Embryonic facial prominence (tissue), 1 donor: ENCODE measurements around the gene KIF18A.
"Not testable (repeated sequence)": the region's sequence is repeated elsewhere in the genome, so short reads cannot be mapped to it uniquely, and the experiment has no call there.

ENCODE experiments used
- DNase-seq: peaks from one replicate; pipeline ENCODE4 v3.0.0-alpha.2; 2016; ENCODE audit errors: extremely low spot score

KIF18A gene

DNA sequence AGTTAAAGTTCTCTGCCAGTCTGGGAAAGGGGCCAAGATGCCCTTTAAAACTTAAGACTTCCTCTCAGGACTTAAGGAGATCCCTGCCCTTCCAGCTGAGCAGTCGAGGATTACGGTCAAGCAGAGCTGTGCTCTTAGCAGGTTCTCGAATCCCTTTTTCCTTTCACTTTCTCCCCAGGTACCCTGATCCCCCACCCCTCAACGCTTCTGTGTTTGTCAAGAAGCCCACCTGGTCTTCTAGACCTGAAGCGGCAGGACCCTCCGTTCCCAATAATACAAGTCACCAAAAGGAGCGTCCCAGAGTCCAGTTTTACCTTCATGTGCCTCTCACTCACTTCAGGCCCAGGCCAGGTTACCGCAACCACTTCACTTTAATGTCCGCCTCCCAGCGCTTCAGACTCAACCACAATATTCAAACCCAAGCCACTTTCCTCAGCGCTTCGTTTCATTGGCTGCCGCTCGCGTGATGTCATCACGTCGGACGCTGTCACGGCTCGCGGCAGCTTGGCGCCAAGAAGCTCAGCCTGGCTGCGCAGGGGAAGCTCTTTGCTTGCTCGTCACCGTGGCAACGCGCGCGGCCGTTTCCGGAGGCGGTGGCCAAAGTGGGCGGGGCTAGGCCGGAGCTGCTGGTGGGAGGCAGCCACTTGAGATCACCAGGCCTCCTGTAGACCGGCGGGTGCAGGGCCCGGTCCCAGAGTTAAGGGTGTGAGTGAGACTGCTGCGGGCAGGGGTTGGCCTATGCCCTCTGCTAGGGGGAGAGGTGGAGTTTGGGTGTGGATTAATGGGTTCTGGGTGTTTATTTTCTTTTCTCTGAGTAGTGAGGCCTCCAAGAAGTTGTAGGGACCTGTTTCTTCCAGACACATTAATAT lies at the start of gene KIF18A, which contains the start of gene METTL15:
Gene KIF18A (minus strand): TSS at position 407 of the 869 bp plus-strand sequence. CDS start 10,209 bp downstream, outside the sequence.
Gene METTL15 (plus strand): TSS at position 639 of the 869 bp plus-strand sequence. CDS start 4,947 bp downstream, outside the sequence.
- DNase-seq = peak; percentile 93

GRCh38 chr11:28153586-28153985 lies 45.6 kb upstream of the KIF18A start:
- DNase-seq = no peak

- no peak for DNase-seq
Measured at GRCh38 chr11:28152743-28153142, 44.8 kb upstream of the KIF18A start.

- DNase-seq = no peak
Measured at GRCh38 chr11:28146123-28146751, 38.3 kb upstream of the KIF18A start.

GRCh38 chr11:28144808-28145207 lies 36.9 kb upstream of the KIF18A start:
- DNase-seq = no peak

DNA sequence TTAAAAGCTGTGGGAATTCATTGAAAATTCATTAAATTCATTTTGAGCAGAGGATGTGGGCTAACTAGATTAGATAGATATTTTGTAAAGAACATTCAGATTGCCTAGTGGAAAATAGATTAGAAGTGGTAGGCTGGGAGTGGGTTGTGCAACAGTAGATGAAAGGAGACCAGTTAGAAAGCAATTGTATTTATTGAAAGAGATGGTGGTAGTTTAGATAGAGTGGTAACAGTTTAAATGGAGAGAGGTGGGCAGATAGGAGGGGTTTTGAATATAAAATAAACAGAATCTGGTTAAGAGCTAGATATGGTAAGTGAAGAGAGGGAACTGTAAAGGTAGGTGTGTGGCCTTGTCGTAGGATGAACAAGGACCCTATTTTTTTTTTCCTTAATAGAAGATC lies 34.8 kb upstream of the KIF18A start:
- no peak for DNase-seq

- DNase-seq = no peak
Measured at GRCh38 chr11:28140689-28141455, 32.9 kb upstream of the KIF18A start.

DNA sequence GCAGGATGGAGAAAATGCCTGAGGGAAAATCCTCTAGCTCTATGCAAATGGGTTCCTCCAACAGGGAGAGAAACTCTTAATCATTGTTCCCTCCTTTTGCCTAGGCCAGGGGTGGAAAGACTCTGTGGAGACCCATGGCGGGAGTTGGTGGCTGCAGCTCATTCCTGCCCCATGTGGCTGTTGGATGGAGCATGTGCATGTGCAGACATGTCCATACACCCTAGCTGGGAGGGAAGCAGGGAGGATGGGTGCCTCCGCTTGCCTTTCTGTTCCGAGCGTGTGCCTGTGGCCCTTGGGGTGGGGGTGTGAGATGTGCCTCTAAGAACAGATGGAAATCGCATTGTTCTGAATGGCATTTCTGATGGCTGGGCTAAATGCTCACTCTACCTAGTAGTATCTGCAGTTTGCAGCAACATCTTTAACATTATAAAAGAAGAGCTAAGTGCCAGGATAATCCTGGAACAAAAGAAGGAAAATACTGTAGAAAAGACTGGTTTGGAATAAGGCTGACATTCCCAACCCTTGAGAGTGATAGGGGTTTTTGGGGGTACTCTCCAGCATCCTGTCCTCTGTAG lies 32.0 kb upstream of the KIF18A start:
- no peak for DNase-seq

DNA sequence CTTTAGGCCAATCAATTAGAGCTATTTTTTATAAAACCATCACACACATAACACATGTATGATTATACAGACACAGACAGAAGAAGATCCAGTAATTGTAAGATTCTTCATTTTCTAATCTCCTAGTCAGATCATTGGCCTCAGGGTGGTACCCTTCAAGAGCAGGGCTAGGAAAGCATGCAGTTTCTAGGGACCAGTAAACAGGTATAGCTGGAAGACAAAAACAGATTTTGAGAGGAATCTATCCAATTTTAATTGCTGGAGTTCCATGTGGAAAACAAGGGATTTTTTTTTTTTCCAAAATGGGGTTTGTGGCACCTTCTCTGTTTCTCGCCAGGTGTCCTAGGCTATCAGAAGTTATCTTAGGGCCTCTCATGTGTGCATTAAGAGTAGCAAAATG lies 29.9 kb upstream of the KIF18A start:
- no peak for DNase-seq

DNA sequence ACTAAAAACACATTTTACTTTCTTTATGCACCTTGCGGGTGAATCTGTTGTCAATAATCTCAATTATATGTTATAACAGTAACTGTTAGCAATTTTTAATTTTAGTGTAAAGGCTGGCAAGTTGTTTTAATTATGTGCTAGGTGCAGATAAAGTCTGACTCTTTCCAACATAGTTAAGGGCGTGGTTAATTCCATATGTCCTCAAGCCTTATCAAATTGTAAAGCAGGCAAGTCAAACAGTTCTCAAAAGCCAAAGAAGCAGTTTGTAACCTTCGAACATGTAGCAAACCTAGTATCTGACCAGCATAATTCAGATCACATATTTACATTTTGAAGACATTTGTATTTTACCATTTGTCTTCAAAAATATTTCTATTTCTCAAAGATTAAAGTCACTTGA lies 29.4 kb upstream of the KIF18A start:
- DNase-seq = no peak

GRCh38 chr11:28136157-28136556 lies 28.2 kb upstream of the KIF18A start:
- not testable (repeated sequence) for DNase-seq

- DNase-seq = no peak
Measured at GRCh38 chr11:28133146-28133545, 25.2 kb upstream of the KIF18A start.

DNA sequence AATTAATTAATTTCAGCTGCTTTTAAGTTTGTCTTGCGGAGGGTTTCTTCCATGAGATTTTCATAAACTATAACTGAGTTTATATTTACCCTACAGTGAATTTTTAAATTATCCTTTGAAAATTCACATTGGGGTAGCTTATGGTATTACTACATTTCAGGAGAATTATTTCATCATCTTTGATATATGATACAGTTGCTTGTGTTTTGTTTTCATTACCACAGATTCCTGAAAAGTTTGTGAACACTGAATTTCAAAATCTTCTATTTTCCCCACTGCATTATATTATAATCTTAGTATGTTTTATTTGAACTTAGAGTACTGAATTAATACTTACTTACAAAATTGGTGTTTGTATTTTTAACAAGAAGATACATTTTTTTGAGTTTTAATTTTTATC lies 24.6 kb upstream of the KIF18A start:
- no peak for DNase-seq

GRCh38 chr11:28123151-28123581 lies 15.2 kb upstream of the KIF18A start:
- no peak for DNase-seq

DNA sequence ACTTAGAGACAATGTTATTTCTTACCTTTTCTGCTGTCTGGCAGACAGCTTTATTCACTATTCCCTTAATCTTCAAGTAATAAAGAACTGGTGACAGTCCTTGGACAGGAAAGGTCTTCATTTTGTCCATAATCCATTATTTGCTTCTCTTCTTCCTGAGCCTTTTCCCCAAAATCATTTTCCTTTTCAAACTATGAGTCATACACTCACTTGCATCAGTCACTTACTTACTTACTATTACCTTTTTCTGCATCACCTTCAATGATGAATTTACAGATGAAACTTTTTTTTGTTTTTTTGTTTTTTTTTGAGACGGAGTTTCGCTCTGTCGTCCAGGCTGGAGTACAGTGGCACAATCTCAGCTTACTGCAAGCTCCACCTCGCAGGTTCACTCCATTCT lies 9.8 kb upstream of the KIF18A start:
- no peak for DNase-seq

DNA sequence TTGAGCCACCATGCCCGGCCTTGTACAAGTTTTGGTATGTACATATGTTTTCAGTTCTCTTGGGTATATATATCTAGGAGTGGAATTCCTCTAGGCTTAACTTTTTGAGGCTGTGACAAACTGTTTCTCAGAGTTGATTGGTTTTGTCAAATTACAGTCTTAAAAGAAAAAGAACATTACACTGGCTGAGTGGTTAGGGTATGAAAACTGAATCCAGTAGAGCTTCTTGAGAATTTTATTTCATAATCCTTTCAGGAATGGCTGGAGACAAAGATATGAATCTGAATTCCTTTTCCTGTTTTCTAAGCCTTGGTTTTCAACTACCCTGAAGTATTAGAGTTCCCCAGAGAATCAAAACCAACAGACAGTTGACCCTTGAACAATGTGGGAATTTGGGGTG lies 6.8 kb upstream of the KIF18A start:
- no peak for DNase-seq

DNA sequence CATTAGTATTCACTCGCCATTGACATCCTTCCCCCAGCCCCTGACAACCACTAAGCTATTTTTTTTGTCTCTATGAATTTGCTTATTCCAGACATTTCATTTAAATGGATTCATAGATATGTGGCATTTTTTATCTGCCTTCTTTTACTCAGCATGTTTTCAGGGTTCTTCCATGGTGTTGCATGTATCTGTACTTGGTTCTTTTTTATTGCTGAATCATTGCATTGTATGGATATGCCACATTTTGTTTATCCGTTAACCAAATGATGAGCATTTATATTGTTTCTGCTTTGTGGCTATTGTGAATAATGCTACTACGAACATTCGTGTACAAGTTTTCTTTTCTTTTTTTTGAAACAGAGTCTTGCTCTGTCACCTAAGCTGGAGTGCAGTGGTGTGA lies 6.2 kb upstream of the KIF18A start:
- DNase-seq = no peak

- no peak for DNase-seq
Measured at GRCh38 chr11:28110821-28111200, 2.9 kb upstream of the KIF18A start.

DNA sequence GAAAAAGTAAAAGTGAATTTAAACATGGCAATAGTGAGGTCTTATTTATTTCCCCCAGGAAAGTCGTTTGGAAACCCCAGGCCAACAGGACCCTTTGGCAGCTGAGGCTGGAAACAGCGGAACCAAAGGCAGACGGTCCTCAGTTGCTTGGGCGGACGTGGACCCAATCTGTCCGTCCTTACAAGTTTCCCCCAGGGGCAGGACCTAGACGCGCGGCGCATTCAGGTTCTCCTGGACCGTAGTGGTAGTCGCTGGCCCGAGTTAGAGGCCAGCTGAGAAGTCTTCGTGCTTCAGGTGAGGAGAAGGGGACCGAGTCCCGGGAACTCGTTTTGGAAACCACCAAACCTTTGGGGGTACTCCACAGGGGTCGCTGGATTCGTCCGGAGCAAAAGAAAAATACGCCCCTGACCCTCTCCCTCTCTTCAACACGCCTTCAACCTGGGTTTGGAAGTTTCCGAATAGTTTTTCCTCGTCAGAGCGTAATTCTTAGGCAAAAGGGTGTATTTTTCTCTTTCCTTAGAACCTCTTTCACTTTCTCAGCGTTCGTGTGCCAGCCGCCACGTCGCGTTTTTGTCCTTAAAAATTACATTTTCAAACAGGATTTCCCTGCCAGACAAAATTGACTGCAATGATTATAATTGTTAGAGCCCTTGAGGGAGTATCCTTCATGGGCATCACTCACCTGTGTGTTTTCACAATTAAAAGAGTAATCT lies 2.3 kb upstream of the KIF18A start:
- DNase-seq = no peak

- no peak for DNase-seq
Measured at GRCh38 chr11:28108958-28109357, 1.0 kb upstream of the KIF18A start.

- no peak for DNase-seq
Measured at GRCh38 chr11:28107191-28107749, 686 bp downstream of the KIF18A start.
